Renal cortex interstitium (tissue), 11 donors: ENCODE data around the gene FARP1. TPM values are rescaled to one million over a fixed set of nuclear protein-coding genes. Genes with fewer than 3 reads are reported as not detected.

Source experiments
- DNase-seq, 11 donors: peaks; one replicate each; pipeline ENCODE4 v3.0.0-alpha.2; 2013; ENCODE audit warnings: low read depth in 9 of 11, low spot score in 4 of 11; ENCODE audit errors: extremely low read depth in 1 of 11
- polyA plus RNA-seq, 3 donors: library from polyadenylated mRNA; unstranded; fragments of 120-200 nt; gene quantifications; one replicate each; pipeline ENCODE4 v1.2.1, GENCODE V29; 2013; ENCODE audit not compliant: insufficient read length in 3 of 3

The FARP1 gene
- polyA plus RNA-seq, 3 donors: 251 to 327 (median 255) TPM

DNA sequence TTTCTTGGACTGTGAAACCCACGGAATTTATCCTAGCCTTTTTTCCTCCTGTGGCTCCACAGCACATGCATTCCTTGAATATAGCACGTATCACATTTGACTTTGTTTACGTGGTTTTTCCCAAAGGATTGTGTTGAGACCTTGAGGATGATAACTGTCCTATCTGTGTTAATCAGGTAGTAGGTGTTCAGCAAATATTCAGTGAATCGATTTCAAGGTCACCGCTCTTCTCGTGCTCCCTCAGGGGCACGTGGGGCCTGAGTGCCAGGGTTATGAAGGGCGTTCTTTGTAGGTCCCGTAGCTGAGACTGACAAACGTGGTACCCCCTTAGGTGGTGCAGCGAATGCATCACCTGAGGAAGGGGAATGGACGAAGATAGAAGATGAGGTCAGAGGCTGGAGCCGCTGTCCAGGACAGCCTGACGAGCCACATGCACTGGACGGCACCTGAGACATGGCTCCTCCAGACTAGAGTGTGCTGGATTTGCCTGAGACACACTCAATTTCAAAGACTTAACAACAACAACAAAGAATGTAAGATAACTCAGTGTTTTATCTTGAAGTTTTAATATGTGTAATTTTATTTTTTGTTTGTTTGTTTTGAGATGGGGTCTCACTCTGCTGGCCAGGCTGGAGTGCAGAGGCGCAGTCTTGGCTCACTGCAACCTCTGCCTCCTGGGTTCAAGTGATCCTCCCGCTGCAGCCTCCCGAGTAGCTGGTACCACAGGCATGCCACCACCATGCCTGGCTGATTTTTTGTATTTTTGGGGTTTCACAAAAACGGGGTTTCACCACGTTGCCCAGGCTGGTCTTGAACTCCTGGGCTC, 165.4 kb downstream of the FARP1 start:
- no peak for DNase-seq

DNA sequence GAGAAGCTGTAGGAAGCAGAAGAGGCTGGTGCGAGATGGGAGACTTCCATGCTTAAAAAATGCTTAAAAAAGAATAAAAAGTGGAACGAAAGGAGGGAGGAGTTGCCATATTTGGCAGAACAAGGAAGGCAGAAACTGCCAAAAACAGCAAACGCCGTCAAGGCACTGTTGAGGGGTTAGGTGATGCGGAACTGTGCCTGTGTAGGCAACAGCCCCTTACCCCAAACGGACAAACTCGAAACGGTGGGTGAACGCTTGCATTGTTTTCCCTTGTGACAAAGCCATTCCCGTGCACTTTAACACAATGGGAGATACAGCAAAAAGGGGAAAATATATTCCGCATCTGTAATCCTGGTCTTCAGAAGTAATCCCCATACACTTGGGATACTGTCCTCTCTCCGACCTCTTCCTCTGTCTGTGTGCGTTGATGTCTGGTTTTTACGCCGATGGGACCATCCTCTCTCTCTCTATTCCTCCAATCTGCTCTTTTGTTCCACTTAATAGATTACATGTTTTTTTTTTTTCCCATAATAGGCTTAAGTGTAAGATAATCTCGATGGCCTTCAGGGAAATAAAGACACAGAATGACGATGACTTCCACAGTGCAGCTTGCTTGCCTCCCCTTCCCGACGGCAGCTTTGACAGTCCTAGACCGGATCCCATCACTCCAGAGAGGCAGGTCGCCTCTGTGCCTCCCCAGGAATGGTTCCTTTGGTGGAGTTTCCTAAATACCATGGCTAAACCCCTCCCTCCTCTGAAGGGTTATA, 166.9 kb downstream of the FARP1 start:
- DNase-seq: no peak

- DNase-seq: peak in 1 of 11 donors; percentile 47
Measured at GRCh38 chr13:98310485-98311199, 167.7 kb downstream of the FARP1 start.

DNA sequence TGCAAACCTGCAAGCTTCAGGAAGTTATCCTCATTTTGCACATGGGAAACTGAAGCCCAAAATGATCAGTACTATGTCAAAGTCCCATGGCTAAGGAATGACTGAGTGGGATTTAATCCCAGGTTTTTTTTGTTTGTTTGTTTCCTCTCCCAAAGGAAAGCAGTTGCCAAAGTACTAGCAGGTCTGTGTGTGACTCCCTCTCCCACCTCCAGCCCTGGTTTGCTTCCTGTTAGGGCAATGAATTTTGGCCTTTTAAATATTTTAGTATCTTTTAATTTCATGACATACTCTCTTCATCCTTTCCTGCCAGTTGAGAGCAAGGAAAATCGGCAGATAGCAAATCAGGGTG, 168.3 kb downstream of the FARP1 start:
- DNase-seq: no peak

DNA sequence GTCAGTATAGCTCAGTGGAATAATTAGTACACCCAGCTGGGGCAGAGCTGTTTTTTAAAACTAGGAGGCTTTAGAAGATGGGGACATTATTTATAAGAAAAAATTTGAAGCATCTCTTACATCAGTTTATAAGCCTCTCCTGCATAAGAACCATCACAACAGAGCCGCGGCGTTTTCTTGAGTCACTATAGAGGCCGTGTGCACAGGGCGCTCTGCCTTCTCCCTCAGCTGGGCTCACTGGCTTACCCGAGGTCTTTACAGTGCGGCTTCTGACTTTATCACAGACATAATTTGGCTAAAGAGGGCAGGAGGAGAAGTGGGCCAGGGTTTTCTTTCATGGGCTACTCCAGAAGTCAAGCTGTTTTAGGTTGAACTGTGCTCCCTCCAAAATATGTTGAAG, 169.7 kb downstream of the FARP1 start:
- DNase-seq: no peak

GRCh38 chr13:98313023-98313921, 170.4 kb downstream of the FARP1 start:
- no peak for DNase-seq

- DNase-seq: no peak
Measured at GRCh38 chr13:98313922-98314292, 171.0 kb downstream of the FARP1 start.

DNA sequence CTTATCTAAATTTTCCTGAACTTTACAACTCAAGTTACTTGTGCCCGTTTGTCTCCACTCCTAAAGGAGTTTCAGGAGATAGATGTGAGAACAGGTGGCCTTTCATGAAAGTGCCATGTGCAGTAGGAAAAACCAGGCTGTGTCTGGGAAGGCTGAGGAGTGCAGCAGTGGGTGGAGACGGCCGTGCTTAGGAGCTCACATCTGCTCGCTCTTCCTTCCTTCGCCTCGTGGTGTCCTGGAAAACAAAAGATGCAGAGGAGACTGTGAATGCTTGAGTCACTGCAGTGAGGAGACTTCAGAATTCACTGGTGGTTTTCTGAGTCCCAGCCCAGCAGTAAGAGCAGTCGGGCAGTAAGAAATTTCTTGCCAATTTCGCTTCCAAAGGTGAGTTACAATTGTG, 172.6 kb downstream of the FARP1 start:
- DNase-seq: no peak

- no peak for DNase-seq
Measured at GRCh38 chr13:98315902-98316301, 173.0 kb downstream of the FARP1 start.

- DNase-seq: no peak
Measured at GRCh38 chr13:98317573-98318171, 174.8 kb downstream of the FARP1 start.

GRCh38 chr13:98318263-98318878, 175.5 kb downstream of the FARP1 start:
- DNase-seq: no peak

DNA sequence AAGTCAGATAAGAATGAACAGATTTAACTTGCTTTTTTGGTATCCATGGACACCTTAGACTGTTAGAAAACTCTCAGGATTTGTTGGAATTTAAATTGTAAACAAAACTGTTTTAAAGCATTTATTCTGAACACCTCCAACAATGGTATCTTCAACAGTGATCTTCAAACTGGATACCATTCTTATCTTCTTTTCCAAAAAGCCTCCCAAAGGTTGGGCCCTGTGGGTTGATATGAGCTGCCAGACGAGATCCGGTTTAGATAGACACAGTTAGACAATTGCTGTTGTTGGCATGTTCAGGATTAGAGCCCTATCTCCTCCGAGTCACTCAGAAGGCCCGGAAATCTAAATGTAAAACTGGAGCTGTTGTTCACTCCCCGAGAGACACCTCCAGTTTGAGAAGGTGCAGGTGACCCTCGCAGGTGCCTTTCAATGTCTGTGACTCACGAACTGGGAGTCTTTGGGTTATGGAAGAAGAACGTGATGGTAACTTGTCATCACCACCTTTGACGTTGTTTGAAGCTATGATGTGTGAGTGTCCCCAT, 177.7 kb downstream of the FARP1 start:
- no peak for DNase-seq

GRCh38 chr13:98321395-98321794, 178.5 kb downstream of the FARP1 start:
- DNase-seq: no peak

DNA sequence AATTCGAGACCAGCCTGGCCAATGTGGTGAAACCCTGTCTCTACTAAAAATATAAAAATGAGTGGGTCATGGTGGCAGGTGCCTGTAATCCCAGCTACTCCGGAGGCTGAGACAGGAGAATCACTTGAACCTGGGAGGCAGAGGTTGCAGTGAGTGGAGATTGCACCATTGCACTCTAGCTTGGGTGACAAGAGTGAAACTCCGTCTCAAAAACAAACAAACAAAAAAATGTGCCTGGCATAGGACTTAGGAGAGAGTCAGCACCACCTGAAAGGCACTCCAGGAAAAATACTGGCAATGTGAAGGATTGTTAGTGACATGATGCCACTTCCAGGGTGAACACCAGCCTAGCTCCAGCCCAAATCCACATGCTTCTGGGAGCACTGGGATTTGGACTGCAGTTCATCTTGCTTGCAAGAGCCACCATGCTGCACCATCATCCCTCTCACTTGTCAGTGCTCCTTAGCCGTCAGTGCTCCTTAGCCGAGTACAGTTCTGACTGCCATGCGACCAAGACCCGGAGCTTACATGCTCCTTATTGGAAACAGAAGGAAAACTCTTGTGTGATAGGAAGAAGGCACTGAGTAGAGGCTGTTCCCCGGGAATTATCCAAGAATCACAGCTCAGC, 179.3 kb downstream of the FARP1 start:
- no peak for DNase-seq

DNA sequence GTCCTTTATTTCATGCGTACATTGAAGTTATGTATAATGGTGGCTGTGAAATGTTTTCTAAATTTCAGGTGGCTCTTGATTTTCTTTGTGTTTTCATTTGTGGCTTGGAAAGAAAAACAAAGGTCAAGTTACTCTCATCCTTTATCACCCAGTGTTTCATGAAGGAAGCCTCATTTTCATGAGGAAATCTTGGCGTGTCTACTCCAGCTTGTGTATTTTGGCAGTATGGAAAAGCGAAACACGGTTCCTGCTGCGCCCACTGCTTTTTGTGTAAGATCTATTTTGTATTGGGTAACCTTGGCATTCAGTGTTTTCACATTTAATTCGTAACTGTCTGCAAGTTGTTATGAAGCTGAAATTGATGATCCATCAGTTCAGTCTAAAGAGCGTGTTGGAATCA, 181.2 kb downstream of the FARP1 start:
- DNase-seq: no peak

GRCh38 chr13:98325724-98326123, 182.8 kb downstream of the FARP1 start:
- DNase-seq: no peak

DNA sequence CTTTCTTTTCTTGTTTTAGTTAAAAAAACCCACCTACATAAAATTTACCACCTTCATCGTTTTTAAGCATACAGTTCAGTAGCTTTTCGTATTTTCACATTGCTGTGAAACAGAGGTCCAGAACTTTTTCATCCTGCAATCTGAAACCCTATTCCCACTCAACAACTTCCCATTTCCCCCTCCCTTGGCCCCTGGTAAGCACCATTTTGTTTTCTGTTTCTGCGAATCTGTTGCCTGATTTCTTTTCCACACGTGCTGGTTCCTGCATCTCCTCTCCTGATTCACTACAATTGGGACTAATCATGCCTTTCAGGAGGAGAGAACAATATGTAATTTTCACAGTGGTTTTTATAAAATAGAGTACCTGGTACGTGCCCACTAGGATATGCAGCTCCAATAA, 183.4 kb downstream of the FARP1 start:
- DNase-seq: no peak
